OCI-LY1 (cell line): ENCODE measurements around the gene AICDA.

Experiments used
- CTCF ChIP-seq: fragments of 200-600 bp; sonication (generic), shearing (Covaris generic); IDR thresholded peaks from 2 replicates; pipeline ENCODE4 v1.5.1; 2017; ENCODE audit warnings: mild to moderate bottlenecking, antibody characterized with exemption, low read length, moderate library complexity, mixed read lengths
- EZH2 ChIP-seq: fragments of 200-600 bp; sonication (generic), shearing (Covaris generic); IDR thresholded peaks from 2 replicates; pipeline ENCODE4 v1.8.0; 2017; ENCODE audit warnings: borderline replicate concordance, mixed run types, mild to moderate bottlenecking, antibody characterized with exemption, low read length, moderate library complexity, mixed read lengths

DNA sequence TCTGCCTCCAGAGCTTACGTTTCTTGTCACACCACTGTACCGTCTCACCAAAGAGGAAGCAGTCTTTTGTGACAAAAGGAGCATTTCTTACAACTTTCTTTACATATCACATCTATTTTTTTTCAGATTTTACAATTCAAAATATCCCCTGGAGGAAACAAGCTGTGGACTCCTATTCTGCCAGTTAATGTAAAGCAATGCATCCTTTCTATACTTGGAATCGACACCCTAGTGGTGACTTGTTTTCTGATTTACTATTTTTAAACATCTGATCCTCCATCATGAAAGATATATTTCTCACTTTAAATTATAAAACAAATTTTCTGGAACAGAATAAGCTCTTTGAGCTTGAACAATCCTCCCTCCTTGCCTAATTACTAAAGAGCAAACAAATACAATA is 34.8 kb downstream of the AICDA start:
- peak; percentile 30; the same call in 1 of the 2 replicates for TF ChIP-seq CTCF
- TF ChIP-seq EZH2, result no peak
